ENCODE measurements around the gene SPOCK3.
"Not testable (repeated sequence)": the region's sequence is repeated elsewhere in the genome, so short reads cannot be mapped to it uniquely, and the experiment has no call there.

SPOCK3 gene

GRCh38 chr4:166924424-166924823 lies 309.9 kb downstream of the SPOCK3 start:
- no peak for DNase-seq

- no peak for DNase-seq
Measured at GRCh38 chr4:166913926-166914325, 320.4 kb downstream of the SPOCK3 start.

DNA sequence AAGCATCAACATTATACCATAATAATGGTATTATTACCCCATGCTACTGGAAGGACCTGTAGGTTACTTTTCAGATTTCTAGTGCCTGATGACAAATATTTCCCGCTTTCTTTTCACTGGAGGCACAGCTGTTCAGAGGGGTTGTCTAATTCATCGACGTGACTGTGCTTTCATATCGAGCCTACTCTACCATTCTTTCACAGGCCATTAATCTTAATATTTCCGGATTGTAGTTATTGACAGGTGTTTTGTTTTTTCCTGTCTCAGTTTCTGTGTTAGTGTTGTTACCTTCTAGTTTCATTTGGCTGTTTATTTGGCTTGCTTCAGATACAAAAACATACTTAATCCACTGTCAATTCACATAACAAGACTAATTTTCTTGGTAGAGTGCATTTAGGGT lies 330.9 kb downstream of the SPOCK3 start:
- peak; percentile 44 for DNase-seq

DNA sequence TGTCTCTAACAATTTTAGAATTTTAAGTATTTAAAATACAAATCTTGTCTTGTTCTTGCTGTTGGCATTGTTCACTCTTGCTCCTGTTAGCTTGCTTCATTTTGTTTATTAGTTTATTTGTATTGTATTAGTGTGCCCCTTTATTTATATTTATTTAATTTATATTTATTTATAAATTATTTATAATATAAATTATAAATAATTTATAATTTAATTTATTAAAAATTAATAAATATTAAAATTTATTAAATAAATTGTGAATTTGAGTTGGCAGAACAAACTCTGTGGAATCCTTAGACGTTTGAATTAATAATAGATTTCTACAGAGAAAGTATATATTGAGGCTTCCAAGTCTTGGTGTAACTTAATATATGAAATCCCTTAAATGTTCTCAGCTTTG lies 331.4 kb downstream of the SPOCK3 start:
- no peak for DNase-seq

DNA sequence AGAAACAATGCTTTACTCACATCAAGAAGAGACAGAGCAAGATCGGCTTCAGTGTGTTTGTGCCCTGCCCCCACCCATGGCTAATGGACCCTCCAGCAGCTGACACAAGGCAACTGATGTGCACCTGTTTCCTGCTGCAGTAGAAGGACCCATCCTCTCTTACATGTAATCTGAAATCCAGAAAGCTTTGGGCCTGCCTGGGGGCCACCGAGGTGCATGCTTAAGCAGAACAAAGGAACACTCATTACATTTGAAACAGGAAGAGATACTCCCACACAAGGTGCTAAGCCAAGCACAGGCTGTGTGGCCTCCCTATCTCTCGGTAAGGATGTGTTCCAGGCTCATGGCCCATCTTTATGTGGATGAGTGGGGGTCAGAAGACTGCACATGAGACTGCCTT lies 338.0 kb downstream of the SPOCK3 start:
- no peak for DNase-seq

- no peak for DNase-seq
Measured at GRCh38 chr4:166895771-166896170, 338.5 kb downstream of the SPOCK3 start.

GRCh38 chr4:166887457-166887856 lies 346.8 kb downstream of the SPOCK3 start:
- no peak for DNase-seq

DNA sequence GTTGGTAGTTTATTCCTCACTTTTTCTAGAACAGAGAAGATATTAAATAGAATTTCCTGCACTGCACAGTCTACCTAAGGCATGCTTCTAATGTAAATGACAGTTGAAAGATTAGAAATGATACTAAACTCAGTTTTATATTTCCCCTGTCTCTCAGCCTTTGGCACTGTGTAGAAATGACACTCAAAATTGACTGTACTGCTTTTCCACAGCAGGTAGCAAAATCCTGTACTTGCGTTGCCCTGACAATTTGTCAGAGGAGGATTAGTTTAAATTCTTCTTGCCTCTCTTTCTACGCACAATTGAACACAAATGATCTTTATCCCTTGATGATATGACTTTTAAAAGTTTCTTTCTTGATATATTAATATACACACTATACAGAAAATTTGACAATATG lies 347.6 kb downstream of the SPOCK3 start:
- no peak for DNase-seq

GRCh38 chr4:166882221-166882620 lies 352.1 kb downstream of the SPOCK3 start:
- DNase-seq = no peak

DNA sequence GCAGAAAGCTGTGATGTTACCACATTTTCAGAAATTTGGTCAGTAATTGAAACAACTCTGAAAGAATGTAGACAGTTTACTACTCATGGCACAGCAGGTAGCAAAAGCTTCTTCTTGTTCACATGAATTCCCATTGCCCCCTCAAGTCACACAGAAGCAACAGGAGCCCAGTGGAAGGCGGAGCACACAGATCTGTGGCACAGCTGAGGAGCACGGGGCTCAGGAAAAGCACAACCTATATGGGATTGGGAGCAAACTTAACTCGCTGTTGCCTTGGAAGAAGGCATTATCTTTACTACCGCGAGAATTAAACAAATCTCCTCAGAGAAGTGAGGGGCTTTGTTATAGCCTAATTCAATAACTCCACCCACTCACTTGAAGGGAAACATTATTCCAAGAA lies 358.5 kb downstream of the SPOCK3 start:
- no peak for DNase-seq

DNA sequence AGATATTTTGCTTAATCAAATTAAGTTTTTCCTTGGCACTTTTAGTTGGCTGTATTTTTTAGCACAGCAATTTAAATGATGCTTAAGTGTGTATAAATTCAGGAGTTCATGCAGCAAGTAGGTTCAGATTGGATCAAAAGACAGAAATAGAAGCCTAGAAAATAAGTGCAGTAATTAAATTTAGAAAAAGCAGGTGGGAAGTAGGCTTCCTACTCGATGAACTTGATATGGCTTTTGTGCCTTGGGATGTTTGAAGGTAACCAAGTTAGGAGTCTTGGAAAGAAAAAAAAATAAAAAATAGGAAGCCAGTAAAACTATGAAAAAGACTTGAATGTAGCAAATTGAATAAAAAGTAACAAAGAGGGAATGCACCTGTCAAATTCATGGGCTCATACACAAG lies 372.3 kb downstream of the SPOCK3 start:
- DNase-seq = no peak

GRCh38 chr4:166850398-166850797 lies 383.9 kb downstream of the SPOCK3 start:
- not testable (repeated sequence) for DNase-seq

GRCh38 chr4:166846939-166847338 lies 387.4 kb downstream of the SPOCK3 start:
- DNase-seq = no peak

- no peak for DNase-seq
Measured at GRCh38 chr4:166842795-166843261, 391.5 kb downstream of the SPOCK3 start.

GRCh38 chr4:166839615-166840251 lies 394.6 kb downstream of the SPOCK3 start:
- no peak for DNase-seq

DNA sequence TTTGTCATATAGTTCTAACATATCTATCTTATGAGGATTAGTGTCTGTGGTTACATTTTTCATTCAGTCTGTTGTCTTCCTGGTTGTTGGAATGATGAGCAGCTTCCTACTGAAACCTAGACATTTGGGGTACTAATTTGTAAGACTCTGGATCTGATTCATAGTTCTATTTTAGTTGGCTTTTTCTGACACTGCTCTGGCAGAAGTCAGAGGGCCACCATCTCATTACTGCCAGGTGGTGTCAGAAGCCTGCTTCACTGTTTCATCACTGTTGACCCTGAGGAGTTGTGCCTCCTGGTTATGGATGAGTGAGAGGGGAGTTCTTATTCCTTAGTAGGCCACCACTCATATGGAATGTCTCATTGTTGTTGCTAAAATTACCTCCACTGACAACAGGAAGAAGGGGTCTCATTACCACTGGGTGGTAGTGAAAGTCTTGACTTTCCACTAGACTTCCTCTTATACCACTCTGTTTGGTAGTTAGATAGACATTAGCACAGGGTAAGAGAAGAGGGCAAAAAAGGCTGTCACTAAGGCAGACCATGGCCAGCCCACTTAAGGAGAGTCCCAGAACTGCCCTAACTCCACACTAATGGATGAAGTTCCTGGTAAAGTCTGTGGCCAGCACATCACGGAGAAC lies 395.2 kb downstream of the SPOCK3 start:
- no peak for DNase-seq

DNA sequence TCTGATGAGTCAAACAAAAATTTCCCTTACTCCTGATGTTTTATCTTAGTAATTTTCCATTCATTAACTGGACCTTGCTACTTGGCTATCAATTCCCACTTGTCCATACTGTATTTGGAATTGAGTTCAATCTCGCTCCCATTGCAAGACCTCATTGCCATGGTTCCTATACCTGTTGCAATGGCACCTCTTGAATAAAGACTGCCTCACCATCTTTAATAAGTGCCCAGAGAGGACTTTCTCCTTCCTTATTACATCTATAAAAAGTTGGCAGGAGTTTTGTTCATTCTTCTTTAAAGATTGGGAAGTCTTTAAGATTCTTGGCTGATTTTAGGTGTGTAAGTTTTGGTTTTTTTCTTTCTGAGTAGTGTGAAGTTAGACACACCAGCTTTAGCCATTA lies 397.4 kb downstream of the SPOCK3 start:
- no peak for DNase-seq

DNA sequence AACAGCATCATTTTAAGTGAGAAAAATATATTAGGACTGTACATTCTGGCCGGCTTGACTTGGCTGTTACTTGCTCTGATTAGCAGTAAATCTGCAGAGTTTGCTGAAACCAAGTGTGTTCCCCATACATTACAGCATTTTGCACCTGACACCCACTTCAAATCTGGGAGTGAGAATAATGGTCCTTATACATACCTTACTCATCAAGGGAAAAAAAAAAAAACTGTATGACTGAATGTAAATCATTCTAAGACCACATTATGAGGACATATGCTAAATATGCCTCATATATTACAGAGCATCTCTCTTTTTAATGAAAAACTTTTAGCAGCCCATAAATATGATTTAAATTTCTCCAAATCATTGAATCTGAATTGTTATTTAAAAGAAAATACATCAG lies 406.7 kb downstream of the SPOCK3 start:
- DNase-seq = no peak

GRCh38 chr4:166827167-166827566 lies 407.1 kb downstream of the SPOCK3 start:
- no peak for DNase-seq

DNA sequence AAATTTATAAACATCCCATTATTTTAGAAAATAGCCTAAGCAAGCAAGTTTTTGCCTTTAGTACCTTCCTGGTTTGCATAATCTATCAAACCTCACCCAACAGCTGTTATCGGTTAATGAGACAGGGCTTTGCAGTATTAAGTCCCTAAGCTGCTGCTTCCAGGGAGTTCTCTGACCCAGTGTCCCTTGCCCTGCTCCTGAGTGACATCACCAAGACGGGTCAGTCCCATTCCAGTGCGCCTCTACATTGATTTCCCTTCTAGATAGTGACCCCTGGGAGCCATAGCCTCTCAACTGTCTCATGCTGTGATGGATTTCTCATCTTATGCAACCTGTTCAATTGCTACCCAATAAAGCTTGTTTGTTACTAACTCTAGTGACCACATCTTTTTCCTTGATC lies 410.4 kb downstream of the SPOCK3 start:
- DNase-seq = no peak

GRCh38 chr4:166823126-166823525 lies 411.2 kb downstream of the SPOCK3 start:
- no peak for DNase-seq

GRCh38 chr4:166822386-166822785 lies 411.9 kb downstream of the SPOCK3 start:
- DNase-seq = no peak

GRCh38 chr4:166816890-166817289 lies 417.4 kb downstream of the SPOCK3 start:
- DNase-seq = peak; percentile 83

- no peak for DNase-seq
Measured at GRCh38 chr4:166808380-166808779, 425.9 kb downstream of the SPOCK3 start.

GRCh38 chr4:166802346-166802745 lies 431.9 kb downstream of the SPOCK3 start:
- no peak for DNase-seq
